ENCODE data around the gene POLG2.
A peak's percentile ranks its signal among the peaks of the same experiment; 100 is the strongest.
"Not testable (repeated sequence)": the region's sequence is repeated elsewhere in the genome, so short reads cannot be mapped to it uniquely, and the experiment has no call there.

POLG2 gene

DNA sequence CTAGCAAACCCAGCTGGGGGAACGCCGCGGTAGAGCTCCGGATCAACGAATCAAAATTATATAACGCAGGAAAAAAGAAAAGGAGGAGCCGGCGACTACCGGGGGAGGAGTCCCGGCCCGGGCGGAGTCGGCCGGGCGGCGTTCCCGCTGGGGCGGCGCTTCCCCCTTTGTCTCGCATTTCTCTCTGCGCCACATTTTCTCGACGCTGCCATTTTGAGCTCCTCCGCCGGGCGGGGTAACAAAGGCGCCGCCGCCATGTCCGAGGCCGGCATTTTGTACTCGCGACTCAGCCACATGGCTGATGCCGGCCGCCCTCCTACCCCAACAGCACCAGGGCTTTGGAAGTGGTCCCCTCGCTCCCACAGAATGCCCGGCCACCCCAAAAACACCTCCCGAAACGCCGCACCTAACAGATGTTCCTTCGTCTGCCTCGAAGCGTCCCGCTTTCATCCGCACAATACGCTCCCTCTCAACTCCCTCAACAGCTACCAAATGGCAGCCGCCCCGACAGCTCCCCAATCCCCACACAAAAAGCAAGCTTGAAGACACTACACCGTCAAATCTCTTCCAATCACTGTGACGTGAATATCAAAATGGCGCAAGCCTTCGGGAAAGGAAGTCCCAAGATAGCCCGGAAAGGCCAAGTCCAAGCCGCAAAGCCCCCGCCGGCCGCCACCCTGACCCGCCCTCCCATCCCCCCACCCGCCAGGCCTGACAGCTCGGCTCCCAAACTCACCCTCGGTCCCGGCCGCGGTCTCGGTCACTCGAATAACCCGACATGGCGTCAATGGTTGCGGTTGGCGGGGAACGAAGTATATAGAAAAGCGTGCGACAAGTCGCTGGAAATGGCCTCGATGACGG, 8.7 kb upstream of the POLG2 start:
- peak; percentile 84 for DNase-seq (ENCODE audit: low spot score)

DNA sequence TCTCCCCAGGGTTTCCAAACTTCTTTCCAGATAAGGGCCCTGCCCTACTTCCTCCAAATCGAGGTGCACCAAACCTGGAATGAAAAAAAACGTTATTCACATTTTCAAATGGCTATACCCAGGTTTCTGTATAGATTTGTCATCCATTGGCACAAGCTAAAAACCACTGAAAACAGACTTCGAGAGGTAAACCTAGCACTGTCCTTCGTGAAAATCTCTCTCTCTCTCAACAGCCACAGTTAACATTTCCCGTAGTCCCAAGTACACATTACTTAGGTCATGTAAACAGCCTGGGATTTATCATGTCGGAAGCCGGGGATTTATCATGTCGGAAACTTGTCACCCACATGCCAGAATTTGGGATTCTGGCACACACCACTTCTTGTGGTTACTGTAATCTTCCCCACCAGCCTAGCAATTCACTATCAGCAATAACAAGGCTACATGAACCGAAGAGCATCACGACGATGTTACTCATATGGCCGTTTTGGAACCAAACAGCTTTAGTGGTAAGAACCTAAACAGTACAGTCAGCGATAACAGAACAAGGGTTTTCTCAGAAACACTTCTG, 8.0 kb upstream of the POLG2 start:
- DNase-seq (ENCODE audit: low spot score) = no peak

DNA sequence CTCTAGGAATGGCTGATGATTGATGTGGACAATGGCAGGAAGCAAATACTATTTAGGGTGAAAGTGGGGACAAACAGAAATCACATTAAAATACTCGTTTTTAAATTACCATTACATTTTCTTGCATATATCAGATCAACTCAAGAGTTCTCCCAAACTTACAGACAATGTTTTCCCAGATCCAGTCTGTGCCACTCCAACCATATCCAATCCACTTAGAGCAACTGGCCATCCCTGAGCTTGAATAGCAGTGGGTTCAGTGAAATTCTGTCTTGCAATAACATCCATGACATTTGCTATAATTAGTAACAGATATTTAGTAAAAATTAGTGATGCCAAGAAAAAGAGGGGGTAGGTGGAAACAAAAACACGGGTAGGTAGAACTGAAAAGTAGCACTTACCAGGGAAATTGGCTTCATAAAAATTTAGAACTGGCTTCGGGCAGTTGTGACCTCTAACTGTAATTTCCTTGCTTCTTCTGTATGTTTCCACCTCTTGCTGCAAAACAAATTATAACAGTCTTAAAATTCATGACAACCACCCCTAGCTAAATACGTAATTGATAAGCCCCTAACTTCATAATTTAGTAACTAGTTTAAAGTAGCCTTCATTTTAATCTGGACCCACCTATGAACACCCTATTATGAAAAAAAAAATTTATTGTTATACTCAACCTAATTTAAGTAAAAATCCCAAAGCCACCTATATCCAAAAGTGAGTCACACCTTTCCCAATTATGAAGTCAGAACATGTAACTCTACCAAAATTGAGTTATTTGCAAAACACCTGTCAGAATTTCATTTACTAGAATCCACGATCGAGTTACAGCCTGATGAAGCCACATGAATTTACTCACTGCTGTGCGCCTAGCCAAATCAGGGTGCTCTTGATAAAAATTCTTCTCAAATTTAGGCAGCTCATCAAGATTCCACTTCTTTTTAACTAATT, 7.2 kb upstream of the POLG2 start:
- no peak for DNase-seq (ENCODE audit: low spot score)

DNA sequence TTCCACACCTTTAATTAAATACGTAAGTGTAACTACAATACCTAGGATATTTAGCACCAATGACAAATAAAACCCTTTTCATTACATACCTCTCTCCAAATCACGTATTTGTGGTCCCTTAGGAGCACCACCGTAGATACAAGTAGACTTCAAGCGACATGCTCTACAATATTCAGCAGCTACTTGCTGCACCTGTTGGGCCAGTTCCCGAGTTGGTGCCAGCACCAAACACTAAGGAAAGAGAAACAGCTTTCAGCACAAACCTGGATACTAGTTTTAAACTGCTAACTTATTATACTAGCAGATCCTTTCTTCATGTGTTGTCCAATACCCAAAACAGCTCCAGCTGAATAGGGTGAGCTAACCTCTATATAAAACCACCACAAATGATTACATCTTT, 6.5 kb upstream of the POLG2 start:
- no peak for DNase-seq (ENCODE audit: low spot score)

DNA sequence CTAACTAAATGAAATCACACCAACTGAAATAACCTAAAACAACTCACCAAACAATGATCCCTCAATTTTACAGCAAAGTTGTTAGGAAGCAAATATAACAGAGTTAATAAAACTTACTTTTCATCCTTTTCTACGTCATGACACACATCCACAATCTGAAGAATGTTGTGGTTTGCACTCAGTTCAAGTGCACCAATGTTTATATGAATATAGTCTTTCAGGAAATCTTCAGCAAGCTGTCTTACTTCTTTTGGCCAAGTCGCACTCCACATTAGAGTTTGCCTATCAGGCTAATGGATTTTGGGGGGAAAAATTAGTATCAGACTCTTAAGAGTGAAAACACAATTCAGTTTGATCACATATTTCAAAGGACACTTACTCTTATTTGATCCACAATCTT, 6.0 kb upstream of the POLG2 start:
- DNase-seq (ENCODE audit: low spot score) = no peak

DNA sequence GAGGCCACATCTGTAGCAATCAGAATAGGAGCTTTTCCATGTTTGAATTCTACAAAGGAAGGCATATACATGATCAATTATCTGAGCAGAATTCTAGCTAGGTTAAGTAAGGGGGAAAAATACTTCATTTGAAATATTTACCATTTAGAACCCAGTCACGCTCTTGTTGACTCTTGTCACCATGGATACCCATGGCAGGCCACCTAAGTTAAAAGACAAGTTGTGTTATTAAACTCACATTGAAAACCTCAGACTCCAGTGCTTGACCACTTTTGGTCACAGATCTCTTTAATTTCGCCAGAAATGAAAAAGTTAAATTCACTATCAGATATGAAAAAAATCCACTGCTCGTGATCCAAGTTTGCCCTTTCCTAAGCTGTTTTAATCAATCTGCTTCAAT, 5.2 kb upstream of the POLG2 start:
- DNase-seq (ENCODE audit: low spot score) = no peak

DNA sequence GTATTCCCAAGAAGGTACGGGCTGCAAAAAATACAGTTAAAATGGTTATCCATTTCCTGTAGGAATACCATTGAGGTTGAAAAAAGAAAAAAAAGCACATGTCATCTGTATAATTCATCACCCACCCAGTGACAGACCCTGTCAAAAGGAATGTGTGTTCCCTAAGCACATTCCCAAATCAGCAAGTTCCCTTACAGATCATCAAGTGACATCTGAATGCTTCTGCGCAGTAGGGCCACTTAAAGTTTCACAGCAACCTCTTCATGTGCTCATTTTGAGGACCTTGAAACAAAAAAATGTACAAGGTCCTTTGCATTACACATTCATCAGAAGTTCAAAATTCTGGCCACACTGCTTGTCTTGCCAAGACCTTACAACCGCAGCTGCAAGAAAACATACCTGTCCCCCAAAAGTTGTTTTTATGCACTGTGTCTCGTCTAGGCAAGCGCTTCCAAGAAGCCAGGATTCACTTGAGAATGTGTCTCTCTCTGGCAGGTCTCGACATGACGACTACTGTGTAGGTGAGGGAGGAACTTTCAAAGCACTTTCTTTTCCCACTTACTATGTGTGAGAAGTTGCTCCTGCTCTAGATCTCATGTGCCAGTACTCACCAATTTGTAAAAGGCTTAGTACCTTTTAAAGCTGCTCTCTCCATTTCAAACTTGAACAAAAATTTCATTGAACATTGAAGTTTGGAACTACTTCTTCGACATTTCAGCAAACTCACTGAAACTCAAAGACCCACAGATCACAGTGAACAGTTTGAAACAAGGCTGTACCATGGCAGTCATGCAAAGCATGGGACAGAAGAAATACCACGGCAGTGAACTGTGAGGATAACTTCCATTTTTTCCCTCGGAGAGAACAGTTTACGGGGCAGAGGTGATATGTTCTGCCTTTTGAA, 4.3 kb upstream of the POLG2 start:
- no peak for DNase-seq (ENCODE audit: low spot score)

DNA sequence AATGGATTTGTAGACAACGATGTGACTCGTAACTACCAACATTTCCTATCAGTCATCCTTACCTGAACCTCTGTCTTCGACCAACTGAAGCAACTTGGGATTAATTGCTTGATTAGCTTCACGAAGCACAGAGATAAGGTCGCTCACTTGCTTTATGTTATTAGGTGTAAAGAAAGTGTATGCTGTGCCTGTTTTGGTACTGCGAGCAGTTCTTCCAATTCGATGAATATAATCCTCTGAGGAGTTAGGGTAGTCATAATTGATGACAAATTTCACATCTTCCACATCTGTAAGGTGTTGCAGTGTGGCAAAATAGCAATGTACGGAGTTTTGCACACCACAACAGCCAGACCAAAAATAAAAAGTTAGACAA, 3.6 kb upstream of the POLG2 start:
- DNase-seq (ENCODE audit: low spot score) = no peak

DNA sequence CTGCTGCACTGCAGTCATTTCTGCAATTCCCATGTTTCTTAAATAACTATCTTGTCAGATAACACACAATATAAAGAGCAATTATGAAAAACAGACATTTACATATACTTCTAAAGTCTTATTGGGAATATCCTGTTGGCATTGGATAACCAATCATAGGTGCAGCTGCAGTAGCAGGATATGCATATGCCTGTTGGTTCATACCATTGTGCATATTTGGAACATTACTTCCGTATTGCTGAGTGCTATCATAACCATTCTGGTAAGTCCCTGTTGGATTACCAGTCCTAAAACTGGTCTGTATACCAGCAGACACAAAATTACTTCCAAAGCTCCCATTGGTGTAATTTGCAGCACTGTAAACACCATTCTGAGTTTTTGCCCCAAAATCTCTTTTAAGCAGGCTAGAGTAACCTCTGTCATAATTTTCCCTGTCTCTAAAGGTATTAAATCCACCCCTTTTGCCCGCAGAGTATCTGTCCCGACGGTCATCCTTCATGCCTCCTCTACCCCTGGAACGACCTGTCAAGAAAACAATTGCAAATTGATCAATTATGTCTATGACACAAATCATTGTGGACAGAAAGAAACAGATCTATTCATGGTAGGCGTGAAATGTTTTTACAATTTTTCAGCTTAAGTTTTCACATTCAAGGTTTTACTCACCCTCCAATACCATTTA, 3.1 kb upstream of the POLG2 start:
- DNase-seq (ENCODE audit: low spot score) = no peak

DNA sequence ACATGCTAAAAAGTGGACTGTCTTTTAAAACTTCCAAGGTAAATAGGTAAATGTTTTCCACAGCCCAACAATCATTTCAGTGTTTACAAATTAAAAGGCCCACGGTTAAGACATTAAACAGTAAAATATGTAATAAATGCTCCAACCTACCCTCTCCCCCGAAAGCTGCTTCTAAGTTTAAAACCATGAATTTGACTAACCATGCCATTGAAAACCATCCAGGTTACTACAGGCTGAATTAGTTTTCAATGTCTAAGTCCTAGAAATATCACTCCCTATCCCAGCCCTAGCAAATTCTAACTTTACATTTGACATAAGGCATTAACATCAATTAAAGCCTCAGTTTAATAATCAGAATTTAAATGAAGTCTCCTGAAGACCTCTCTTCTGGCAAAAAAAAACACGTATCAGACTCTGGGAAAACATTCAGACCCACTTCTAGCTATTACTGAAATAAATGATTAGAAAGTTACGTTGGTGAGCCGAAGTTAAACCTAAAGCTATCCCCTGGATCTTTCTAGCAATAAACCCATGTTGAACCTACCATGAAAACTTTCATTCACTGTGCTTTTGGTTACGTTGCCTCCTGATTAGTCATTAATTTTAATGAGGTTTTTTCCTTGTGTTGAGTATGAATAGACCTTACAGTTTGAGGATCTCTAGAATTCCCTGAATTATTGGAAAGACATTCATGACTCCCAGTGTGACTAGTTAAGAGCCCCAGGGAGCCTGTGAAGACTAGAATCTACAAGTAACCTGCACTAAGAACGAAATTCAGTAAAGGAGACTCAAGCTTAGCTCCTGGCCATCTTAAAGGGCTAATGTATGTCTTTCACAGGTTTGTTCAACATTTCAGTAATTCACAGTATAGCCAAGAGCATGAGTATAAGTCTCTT, 1.7 kb upstream of the POLG2 start:
- no peak for DNase-seq (ENCODE audit: low spot score)

DNA sequence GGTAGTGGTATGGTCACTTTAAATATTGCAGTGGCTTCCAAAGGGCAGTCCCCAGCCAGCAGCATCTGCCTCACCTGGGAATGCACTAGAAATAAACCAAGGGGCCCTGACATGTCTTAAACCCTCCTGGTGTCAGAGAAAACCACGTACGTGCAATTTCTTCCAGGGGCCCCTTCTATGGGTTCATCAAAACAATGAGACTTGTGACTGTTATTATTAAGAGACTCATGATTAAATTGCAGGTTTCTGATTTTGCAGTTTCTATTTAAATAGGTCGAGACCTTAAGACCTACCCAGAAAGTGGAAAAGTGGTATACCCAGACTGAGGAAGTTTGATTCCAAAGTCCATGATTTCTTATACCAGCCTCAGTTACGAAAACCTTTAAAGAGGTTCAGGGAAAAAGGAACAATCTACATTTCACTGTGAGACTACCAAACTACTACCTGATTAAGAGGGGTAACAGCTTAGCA, 746 bp upstream of the POLG2 start:
- DNase-seq (ENCODE audit: low spot score) = no peak

DNA sequence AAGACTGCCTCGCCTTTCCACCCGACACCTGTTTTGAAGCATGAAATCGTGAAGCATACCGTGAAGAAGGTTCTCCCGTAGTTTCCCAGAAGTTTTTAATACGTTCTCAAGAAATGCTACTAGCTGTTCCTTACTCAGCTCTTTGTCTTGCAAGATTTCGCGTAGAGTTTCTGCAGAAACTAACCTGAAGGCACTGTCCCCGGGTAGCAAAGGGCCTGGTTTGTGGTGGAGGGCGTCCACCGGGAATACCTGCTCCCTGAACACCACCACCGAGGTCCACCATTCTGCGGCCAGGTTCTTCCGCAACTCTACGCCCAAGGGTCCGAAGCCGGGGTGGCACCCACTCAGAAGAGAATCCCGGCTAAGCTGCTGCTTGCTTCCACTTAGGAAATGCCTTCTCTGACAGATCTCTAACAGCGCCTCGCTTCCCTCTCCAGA, 487 bp downstream of the POLG2 start:
- no peak for DNase-seq (ENCODE audit: low spot score)

DNA sequence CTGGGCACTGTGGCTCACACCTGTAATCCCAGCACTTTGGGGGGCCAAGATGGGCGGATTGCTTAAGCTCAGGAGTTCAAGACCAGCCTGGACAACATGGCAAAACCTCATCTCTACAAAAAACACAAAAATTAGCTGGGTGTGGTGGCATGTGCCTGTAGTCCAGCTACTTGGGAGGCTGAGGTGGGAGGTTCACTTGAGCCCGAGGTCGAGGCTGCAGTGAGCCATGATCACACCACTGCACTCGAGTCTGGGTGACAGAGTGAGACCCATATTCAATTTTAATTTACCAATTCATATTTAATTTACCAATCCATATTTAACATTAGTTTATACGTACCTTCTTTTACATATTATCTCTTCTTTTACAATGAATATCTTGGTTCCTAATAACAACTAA, 1.6 kb downstream of the POLG2 start:
- not testable (repeated sequence) for DNase-seq (ENCODE audit: low spot score)

DNA sequence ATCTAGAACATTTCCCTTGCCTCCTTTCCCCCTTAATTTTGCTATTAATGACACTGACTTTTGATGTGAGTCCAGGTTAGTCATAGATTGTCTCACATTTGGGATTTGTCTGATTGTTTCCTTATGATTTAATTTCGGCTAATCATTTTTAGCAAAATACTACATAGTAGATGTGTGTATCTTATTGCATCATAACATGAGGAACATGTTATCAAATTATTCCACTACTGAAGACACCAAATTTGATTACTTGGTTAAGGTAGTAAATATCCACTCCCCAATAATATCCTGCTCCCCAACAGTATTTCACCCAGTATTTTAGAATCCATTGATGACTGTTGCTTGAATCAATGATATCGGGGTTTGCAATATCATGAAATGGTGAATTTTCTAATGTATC, 2.7 kb downstream of the POLG2 start:
- DNase-seq (ENCODE audit: low spot score) = no peak

DNA sequence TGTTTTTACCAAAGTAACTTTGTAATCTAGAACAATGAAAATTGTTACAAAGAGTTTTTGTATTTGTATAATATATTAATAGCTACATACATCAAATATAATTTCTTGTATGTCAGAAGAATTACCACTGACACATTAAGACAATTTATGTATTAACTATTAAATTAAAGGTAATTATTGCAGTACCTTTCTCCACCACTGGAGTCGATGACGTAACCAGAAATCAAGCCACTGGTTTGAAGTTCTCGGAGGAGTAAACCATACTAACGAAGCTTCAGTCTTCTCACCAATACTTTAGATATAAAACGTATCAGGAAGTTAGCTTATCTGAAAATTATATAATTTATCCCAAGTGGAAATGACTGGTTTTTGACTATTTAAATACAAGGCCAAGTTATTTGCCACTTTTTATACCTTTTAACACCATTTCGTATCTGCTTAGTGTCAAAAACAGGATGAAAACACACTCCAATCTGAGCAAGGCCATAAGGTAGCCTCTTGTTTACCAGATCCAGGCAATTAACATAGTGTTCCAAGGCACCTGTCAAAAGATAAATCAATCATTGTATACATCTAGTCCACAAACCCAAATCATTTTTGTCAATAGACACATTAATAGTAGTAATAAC, 4.3 kb downstream of the POLG2 start:
- no peak for DNase-seq (ENCODE audit: low spot score)

DNA sequence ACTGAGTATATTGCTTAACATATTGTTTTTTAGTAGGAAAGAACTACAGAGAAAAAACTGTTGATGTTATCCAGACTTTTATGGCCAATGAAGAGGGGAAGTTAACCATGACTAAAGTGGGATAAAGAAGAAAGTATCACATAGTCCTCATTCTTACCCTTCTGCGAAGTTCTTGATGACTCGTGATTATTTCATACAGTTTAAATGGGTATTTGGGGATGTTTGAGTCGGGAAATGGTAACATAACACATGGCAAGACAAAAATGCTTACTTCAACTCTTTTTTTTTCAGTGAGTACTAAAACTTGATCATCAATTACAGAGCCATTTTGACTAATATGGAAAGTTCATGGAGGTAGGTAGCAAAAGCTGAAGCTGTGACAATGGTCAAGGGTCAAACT, 4.9 kb downstream of the POLG2 start:
- no peak for DNase-seq (ENCODE audit: low spot score)

DNA sequence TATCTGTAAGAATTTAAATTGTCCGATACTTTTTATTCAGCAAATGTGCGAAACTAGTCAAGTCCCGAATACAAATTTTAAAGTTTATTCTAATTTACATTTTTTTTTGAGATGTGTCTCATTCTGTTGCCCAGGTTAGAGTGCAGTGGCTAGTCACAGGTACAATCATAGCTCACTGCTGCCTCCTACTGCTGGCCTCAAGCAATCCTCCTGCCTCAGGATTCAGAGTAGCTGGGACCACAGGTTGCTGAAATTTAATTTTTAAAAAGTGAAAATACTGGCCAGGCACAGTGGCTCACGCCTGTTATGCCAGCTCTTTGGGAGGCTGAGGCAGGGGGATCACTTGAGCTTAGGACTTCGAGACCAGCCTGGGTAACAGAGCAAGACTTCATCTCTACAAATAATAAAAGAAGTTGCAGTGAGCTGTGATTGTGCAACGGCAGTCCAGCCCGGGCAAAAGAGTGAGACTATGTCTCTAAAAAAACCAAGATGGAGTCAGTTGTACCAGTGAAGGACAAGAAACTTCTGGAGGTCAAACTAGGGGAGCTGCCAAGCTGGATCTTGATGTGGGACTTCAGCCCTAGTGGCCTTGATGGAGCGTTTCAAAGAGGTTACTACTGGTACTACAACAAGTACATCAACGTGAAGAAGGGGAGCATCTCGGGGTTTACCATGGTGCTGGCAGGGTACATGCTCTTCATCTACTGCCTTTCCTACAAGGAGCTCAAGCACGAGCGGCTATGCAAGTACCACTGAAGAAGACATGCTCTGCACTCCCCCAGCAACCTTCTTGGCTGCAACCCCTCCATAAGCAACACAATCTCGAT, 5.6 kb downstream of the POLG2 start:
- no peak for DNase-seq (ENCODE audit: low spot score)

DNA sequence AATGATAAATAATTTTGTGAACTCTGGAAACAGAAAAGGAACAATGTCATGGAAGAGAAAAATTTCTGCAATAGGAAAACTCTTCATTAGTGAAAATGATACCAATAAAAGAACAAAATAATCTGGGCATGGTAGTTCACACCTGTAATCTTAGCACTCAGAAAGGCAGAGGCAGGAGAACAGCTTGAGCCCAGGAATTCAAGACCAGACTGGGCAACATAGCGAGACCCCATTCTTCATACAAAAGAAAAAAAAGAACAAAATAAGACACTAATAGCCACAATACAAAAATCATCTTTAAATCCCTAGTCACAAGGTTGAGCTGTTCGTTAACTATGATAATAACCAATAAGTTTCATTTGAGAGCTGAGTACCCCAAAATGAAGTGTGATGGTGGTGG, 8.6 kb downstream of the POLG2 start:
- no peak for DNase-seq (ENCODE audit: low spot score)

DNA sequence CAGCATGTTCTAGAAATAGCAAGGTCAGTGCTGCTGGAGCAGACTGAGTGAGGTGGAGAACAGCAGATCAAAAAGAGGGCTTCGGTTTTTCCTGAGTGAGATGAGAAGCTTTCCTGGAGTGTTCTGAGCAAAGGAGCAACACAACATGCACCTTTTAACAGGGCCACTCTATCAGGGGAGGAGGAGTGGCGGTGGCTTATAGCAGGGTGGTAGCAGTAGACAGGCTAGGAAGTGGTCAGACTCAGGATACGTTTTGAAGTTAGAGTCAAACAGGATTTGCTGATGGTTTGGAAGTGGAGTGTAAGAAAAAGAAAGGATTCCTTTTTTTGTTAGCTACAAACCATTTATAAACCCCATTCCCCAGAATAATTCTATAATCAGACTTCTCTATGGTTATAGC, 12.5 kb downstream of the POLG2 start:
- DNase-seq (ENCODE audit: low spot score) = no peak

Data from AG08396 (cell line).